Caco-2 (cell line): ENCODE results near the gene NPIPA7. TPM values are rescaled to one million over a fixed set of nuclear protein-coding genes. Genes with fewer than 3 reads are reported as not detected.

ENCODE experiments used
- microRNA-seq: library from miRNA; unstranded; fragments of <30 nt; microRNA quantifications from one replicate; pipeline ENCODE4 v1.2.0, GENCODE V29; 2022
- total RNA-seq: library from RNA; stranded (reverse); gene quantifications from 2 replicates; pipeline ENCODE4 v1.2.3, GENCODE V29; 2022

Gene NPIPA7
- total RNA-seq, 1 experiment from 2014 or later, result 3.4 TPM

Small RNA genes within 50 kb of the gene (microRNA-seq; reads per million reads assigned to microRNA genes)
- gene MIR6511A3, result not detected
- not detected for gene MIR6770-2

Other genes starting within 250 kb of the NPIPA7 start
- gene ABCC6, start 155.6 kb upstream of the NPIPA7 start, total RNA-seq, result 43.5 and 44.6 TPM in 2 replicates
- gene NOMO3, start 146.6 kb upstream of the NPIPA7 start, total RNA-seq, result 51.2 and 53.3 TPM in 2 replicates